SW480 (cell line): ENCODE measurements around the gene NDRG3.
"Not testable (repeated sequence)": the region's sequence is repeated elsewhere in the genome, so short reads cannot be mapped to it uniquely, and the experiment has no call there.

Experiments
- DNase-seq: peaks from one replicate; pipeline ENCODE4 v3.0.0-alpha.2; 2016; ENCODE audit warnings: low spot score

NDRG3 gene

GRCh38 chr20:36644032-36644705 lies 101.7 kb downstream of the NDRG3 start:
- no peak for DNase-seq

GRCh38 chr20:36642136-36642535 lies 103.8 kb downstream of the NDRG3 start:
- no peak for DNase-seq

DNA sequence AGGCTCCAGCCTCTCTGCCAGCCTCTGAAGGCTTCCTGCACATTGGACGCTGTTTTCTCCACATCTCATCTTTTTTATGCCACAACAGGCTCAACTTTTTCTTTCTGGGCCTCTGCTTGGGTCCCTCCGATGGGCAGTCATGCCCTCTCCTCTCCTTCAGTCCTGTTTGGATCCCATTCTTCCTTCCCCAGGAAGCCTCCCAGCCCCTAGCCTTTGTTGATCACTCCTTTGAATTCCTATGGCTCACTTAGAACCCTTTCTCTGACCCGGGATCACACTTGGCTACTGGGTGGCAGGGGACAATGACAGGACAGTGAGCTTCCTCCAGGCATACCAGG lies 104.4 kb downstream of the NDRG3 start:
- DNase-seq, result no peak

GRCh38 chr20:36638876-36639400 lies 107.0 kb downstream of the NDRG3 start:
- DNase-seq, result not testable (repeated sequence)

GRCh38 chr20:36634342-36634741 lies 111.5 kb downstream of the NDRG3 start:
- DNase-seq, result no peak

- DNase-seq, result no peak
These were observed 112.6 kb downstream of the NDRG3 start for GRCh38 chr20:36633285-36633772.

GRCh38 chr20:36632487-36633284 lies 113.2 kb downstream of the NDRG3 start:
- no peak for DNase-seq

DNA sequence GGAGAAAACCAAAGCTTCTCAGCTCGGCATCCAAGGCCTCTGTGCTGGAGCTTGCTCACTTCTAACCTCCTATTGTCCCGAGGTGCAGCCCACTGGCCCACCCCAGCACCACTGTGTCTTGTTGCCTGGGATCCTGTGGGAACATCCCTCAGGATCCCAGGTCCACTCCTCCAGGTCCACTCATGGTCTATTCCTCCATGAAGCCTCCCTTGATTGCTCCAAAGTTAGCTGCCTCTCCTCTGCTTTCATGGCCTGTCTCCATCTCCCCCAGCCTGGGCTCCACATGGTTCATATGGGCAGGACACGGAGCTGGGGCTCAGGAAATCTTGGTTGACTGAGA lies 113.8 kb downstream of the NDRG3 start:
- no peak for DNase-seq

GRCh38 chr20:36631646-36632045 lies 114.2 kb downstream of the NDRG3 start:
- DNase-seq, result no peak

GRCh38 chr20:36629719-36630681 lies 115.9 kb downstream of the NDRG3 start:
- no peak for DNase-seq

DNA sequence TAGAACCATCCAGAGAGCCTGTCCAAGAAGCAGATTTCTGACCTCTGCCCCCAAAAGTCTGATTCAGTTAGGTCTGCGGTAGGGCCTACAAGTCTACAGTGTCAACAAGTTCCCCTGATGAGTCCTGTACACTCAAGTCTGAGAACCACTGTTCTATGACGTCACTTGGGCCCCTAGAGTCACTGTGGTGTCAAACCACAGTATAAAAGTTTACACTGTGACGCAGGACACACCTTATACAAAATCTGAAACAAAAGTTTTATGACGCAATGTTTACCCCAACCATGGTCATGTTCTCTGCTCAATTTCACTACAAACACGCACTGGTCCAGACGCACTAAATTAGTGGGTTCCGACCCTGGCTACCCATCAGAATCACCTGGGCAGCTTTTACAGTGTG lies 117.8 kb downstream of the NDRG3 start:
- DNase-seq, result no peak

- no peak for DNase-seq
These were observed 121.0 kb downstream of the NDRG3 start for GRCh38 chr20:36624944-36625324.

DNA sequence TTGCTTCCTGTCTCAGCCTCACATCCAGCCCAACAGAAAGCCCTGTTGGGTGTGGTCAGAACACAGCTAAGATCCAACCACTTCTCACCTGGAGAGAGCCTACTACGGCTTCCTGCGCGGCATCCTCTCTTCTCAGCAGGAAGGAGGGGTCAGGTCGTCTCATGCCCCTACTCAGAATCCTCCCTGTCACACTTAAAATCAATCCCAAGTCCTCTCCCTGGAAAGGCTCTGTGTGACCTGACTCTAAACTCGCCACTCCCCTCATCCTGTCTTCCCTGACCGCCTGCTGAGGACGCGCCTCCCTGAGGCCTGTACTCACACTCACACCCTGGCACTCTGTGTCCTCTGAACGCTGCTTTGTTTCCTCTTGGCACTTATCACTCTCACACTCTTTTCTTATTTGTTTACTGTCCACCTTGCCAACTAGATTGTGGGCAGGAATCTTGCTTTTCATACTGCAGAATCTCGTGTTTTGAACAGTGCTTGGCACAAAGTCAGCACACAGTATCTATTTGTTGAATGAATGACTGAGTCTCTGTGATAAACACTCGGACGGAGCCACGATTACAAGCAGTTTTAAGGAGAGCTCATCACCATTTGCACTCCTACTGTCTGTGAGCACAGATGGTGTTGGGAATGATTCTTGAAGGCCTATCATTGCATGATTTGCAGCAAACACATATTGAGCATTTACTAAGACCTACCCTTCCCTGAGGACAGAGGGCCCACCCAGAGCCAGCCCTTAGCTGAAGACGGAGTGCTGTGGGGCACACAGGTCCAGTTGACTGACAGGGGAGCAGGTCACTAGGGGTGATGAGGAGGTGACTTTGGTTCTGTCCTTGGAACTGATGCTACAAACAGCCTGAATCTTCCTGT lies 121.6 kb downstream of the NDRG3 start:
- no peak for DNase-seq

DNA sequence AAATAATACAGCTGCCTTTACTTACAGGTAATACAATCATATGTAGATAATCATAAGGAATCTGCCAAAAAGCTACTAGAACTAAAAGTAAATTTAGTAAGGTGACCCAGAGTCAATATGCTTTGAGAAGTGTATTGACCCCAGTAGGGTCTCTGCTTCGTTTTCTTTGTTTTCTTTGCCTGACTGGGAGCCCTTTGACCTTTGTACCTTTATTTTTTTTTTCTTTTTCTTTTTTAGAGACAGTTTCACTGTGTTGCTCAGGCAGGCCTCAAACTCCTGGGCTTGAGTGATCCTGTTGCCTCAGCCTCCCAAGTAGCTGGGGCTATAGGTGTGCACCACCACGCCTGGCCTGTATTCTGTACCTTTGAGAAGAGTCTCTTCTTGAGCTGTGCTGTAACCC lies 122.4 kb downstream of the NDRG3 start:
- no peak for DNase-seq

- DNase-seq, result no peak
These were observed 125.0 kb downstream of the NDRG3 start for GRCh38 chr20:36620917-36621316.

GRCh38 chr20:36614781-36615557 lies 130.9 kb downstream of the NDRG3 start:
- no peak for DNase-seq

DNA sequence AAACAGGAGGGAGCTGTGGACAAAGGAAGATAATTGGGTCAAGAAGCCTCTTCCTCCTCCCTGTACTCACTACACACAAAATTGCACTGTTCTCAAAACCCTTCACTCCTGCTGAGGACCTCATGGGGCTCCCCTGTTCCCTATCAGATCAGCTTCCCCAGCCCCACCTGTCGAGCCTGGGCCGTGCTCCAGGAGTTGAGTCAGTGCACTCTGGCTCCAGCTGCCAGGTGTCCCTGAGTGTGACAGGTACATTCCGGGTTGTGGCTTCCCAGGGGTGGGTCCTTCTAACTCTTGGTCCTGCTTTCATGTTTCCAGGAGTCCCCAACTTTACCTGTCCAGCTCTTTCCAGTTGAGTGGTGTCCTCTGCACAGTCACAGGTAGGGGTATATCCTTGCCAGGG lies 131.9 kb downstream of the NDRG3 start:
- DNase-seq, result no peak

DNA sequence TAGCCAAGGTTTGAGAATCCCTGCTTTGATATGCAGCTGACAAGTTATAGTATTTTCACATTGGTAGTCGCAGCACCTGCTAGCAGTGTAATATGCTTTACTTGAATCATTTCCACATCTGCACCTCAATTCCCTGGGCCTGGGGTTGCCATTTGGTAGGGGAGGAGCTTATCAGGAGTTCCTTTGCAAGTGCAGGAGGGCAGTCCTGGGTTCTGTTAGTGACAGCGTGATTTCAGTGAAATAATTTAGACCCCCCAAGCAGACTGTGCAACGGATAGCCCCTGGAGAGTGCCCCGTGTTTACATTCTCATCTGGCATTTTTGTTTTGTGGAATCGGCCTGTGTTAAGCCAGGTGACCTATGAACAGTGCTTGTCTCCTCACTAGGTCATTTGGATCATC lies 134.3 kb downstream of the NDRG3 start:
- no peak for DNase-seq

GRCh38 chr20:36608388-36608728 lies 137.5 kb downstream of the NDRG3 start:
- not testable (repeated sequence) for DNase-seq

- peak; percentile 61 for DNase-seq
These were observed 138.1 kb downstream of the NDRG3 start for GRCh38 chr20:36607586-36608387.
